SK-N-SH treated with all-trans-retinoic acid at 6 μM for 48 hours (cell line): ENCODE data around the gene NRDC.

ENCODE experiments used
- ARNTL ChIP-seq: fragments of 450-650 bp; formaldehyde crosslinking; IDR thresholded peaks from 2 replicates; pipeline ENCODE4 v1.5.0; 2020; ENCODE audit warnings: low read depth, mild to moderate bottlenecking, moderate library complexity, borderline replicate concordance
- ISL1 ChIP-seq: fragments of 250-450 bp; sonication (Bioruptor Pico); IDR thresholded peaks from 2 replicates; pipeline ENCODE4 v2.1.2; 2022; ENCODE audit warnings: mild to moderate bottlenecking, moderate library complexity
- ZC3H10 ChIP-seq: fragments of 250-450 bp; sonication (Bioruptor Pico); IDR thresholded peaks from 2 replicates; pipeline ENCODE4 v1.5.1; 2021; ENCODE audit warnings: mild to moderate bottlenecking, moderate library complexity
- ZFP3 ChIP-seq: fragments of 250-450 bp; sonication (Bioruptor Pico); IDR thresholded peaks from 2 replicates; pipeline ENCODE4 v1.5.0; 2020; ENCODE audit warnings: mild to moderate bottlenecking, moderate library complexity
- ZFP30 ChIP-seq: fragments of 450-650 bp; formaldehyde crosslinking; IDR thresholded peaks from 2 replicates; pipeline ENCODE4 v1.5.0; 2022; ENCODE audit warnings: mild to moderate bottlenecking, moderate library complexity
- ZNF70 ChIP-seq: fragments of 450-650 bp; formaldehyde crosslinking; IDR thresholded peaks from 2 replicates; pipeline ENCODE4 v1.5.0; 2020; ENCODE audit warnings: mild to moderate bottlenecking, moderate library complexity
- TF ChIP-seq, protein P1 (sequence below): fragments of 250-450 bp; sonication (Bioruptor Pico); IDR thresholded peaks from 2 replicates; pipeline ENCODE4 v1.8.0; 2020; ENCODE audit warnings: mild to moderate bottlenecking, moderate library complexity, borderline replicate concordance
- TF ChIP-seq, protein P2 (sequence below): fragments of 250-450 bp; sonication (Bioruptor Pico); IDR thresholded peaks from 2 replicates; pipeline ENCODE4 v1.5.1; 2020; ENCODE audit warnings: low read depth, mild to moderate bottlenecking, moderate library complexity
- TF ChIP-seq, protein P3 (sequence below): fragments of 250-450 bp; sonication (Bioruptor Pico); IDR thresholded peaks from 2 replicates; pipeline ENCODE4 v1.5.0; 2020; ENCODE audit warnings: mild to moderate bottlenecking, moderate library complexity
- TF ChIP-seq, protein P4 (sequence below): fragments of 250-450 bp; sonication (Bioruptor Pico); IDR thresholded peaks from 2 replicates; pipeline ENCODE4 v1.5.1; 2021; ENCODE audit warnings: mild to moderate bottlenecking, moderate library complexity

DNA sequence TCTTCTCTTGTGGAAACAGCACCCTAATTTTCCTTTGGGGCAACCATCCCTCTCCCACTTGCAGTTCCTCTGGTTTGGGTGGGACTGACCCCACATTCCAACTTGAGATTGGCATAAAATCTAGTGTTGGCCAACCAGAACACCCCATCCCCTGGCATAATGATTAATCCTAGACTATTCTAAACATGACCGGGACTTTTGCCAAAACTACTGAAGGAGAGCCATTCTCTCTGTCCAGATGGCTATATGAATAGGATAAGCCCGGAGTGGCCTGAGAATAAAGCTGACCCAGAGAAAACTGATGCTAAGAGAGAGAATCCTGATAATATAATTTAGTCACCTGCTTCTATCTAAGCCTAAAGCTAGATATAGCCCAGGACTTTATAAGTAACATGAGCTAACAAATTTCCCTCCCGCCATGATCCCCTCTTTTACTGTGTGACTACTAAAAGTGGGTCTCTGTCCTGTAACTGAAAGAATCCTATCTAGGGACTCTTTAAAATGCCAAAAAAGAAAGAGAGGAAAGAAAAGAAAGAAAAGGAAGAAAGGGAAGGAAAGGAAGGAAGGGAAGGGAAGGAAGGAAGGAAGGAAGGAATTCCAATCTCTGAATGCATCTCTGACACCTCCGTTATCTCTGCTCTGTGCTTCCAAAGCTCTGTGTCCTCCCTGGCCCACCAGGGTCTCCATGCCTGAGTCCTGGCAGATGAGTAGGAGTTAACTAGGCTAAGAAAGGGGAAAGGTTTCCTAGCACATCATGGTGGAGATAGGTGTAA lies 28.0 kb upstream of the NRDC start:
- TF ChIP-seq, protein P1, sequence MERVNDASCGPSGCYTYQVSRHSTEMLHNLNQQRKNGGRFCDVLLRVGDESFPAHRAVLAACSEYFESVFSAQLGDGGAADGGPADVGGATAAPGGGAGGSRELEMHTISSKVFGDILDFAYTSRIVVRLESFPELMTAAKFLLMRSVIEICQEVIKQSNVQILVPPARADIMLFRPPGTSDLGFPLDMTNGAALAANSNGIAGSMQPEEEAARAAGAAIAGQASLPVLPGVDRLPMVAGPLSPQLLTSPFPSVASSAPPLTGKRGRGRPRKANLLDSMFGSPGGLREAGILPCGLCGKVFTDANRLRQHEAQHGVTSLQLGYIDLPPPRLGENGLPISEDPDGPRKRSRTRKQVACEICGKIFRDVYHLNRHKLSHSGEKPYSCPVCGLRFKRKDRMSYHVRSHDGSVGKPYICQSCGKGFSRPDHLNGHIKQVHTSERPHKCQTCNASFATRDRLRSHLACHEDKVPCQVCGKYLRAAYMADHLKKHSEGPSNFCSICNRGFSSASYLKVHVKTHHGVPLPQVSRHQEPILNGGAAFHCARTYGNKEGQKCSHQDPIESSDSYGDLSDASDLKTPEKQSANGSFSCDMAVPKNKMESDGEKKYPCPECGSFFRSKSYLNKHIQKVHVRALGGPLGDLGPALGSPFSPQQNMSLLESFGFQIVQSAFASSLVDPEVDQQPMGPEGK (CRISPR knock-in tag): no peak
- TF ChIP-seq ZC3H10 (CRISPR knock-in tag) (no peak), ZNF70 (no peak), ZFP3 (no peak), ZFP30 (CRISPR knock-in tag) (no peak), ARNTL (CRISPR knock-in tag) (no peak), ISL1 (CRISPR knock-in tag) (0 out of 2 replicates have a peak, but pooled peaks have one; percentile 21)
- TF ChIP-seq, protein P2, sequence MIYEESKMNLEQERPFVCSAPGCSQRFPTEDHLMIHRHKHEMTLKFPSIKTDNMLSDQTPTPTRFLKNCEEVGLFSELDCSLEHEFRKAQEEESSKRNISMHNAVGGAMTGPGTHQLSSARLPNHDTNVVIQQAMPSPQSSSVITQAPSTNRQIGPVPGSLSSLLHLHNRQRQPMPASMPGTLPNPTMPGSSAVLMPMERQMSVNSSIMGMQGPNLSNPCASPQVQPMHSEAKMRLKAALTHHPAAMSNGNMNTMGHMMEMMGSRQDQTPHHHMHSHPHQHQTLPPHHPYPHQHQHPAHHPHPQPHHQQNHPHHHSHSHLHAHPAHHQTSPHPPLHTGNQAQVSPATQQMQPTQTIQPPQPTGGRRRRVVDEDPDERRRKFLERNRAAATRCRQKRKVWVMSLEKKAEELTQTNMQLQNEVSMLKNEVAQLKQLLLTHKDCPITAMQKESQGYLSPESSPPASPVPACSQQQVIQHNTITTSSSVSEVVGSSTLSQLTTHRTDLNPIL (CRISPR knock-in tag): no peak
- TF ChIP-seq, protein P3, sequence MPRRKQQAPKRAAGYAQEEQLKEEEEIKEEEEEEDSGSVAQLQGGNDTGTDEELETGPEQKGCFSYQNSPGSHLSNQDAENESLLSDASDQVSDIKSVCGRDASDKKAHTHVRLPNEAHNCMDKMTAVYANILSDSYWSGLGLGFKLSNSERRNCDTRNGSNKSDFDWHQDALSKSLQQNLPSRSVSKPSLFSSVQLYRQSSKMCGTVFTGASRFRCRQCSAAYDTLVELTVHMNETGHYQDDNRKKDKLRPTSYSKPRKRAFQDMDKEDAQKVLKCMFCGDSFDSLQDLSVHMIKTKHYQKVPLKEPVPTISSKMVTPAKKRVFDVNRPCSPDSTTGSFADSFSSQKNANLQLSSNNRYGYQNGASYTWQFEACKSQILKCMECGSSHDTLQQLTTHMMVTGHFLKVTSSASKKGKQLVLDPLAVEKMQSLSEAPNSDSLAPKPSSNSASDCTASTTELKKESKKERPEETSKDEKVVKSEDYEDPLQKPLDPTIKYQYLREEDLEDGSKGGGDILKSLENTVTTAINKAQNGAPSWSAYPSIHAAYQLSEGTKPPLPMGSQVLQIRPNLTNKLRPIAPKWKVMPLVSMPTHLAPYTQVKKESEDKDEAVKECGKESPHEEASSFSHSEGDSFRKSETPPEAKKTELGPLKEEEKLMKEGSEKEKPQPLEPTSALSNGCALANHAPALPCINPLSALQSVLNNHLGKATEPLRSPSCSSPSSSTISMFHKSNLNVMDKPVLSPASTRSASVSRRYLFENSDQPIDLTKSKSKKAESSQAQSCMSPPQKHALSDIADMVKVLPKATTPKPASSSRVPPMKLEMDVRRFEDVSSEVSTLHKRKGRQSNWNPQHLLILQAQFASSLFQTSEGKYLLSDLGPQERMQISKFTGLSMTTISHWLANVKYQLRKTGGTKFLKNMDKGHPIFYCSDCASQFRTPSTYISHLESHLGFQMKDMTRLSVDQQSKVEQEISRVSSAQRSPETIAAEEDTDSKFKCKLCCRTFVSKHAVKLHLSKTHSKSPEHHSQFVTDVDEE (CRISPR knock-in tag): no peak
- TF ChIP-seq, protein P4, sequence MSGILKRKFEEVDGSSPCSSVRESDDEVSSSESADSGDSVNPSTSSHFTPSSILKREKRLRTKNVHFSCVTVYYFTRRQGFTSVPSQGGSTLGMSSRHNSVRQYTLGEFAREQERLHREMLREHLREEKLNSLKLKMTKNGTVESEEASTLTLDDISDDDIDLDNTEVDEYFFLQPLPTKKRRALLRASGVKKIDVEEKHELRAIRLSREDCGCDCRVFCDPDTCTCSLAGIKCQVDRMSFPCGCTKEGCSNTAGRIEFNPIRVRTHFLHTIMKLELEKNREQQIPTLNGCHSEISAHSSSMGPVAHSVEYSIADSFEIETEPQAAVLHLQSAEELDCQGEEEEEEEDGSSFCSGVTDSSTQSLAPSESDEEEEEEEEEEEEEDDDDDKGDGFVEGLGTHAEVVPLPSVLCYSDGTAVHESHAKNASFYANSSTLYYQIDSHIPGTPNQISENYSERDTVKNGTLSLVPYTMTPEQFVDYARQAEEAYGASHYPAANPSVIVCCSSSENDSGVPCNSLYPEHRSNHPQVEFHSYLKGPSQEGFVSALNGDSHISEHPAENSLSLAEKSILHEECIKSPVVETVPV (CRISPR knock-in tag): no peak
